Endothelial cell of umbilical vein (primary cell): ENCODE measurements around the gene CXCL10.

ENCODE experiments used
- EZH2 ChIP-seq: IDR thresholded peaks from 2 replicates; pipeline ENCODE4 v1.6.1; 2012; ENCODE audit warnings: borderline replicate concordance, low read depth, mild to moderate bottlenecking, moderate library complexity, low read length, inconsistent platforms; ENCODE audit not compliant: severe bottlenecking
- FOS ChIP-seq: IDR thresholded peaks from 2 replicates; pipeline ENCODE4 v1.6.1; 2011; ENCODE audit warnings: mild to moderate bottlenecking, low read length, moderate library complexity, borderline replicate concordance; ENCODE audit not compliant: insufficient read depth
- GATA2 ChIP-seq: IDR thresholded peaks from 2 replicates; pipeline ENCODE4 v1.7.0; 2011; ENCODE audit warnings: low read depth, mild to moderate bottlenecking, moderate library complexity, mixed read lengths, low read length; ENCODE audit not compliant: insufficient read length, insufficient read depth
- JUN ChIP-seq: IDR thresholded peaks from 2 replicates; pipeline ENCODE4 v1.6.1; 2011; ENCODE audit warnings: borderline replicate concordance, low read depth; ENCODE audit not compliant: insufficient read length, insufficient read depth
- MYC ChIP-seq: IDR thresholded peaks from one replicate; pipeline ENCODE4 v1.6.1; 2011; ENCODE audit warnings: mild to moderate bottlenecking, low read depth, low read length
- POLR2A ChIP-seq: IDR thresholded peaks from 2 replicates; pipeline ENCODE4 v1.6.1; 2012; ENCODE audit warnings: low read depth, mild to moderate bottlenecking, control low read depth, low read length
- POLR2AphosphoS5 ChIP-seq: IDR thresholded peaks from 2 replicates; pipeline ENCODE4 v1.6.1; 2012; ENCODE audit warnings: low read depth, mild to moderate bottlenecking, control low read depth, low read length, moderate library complexity; ENCODE audit not compliant: insufficient read depth
- TF ChIP-seq, protein P1 (sequence below), 2 donors: IDR thresholded peaks; 1 replicate in 1 of 2; 2 replicates in 1 of 2; pipeline ENCODE4 v1.5.1; 2011; ENCODE audit warnings: low read length in 2 of 2, mild to moderate bottlenecking in 2 of 2, moderate library complexity in 2 of 2, control low read depth in 1 of 2, inconsistent platforms in 1 of 2, low read depth in 1 of 2; ENCODE audit not compliant: insufficient read depth in 1 of 2; ENCODE audit errors: extremely low read depth in 1 of 2
- TF ChIP-seq, protein P2 (sequence below): IDR thresholded peaks from 2 replicates; pipeline ENCODE4 v1.6.1; 2011; ENCODE audit not compliant: insufficient read depth, insufficient read length

DNA sequence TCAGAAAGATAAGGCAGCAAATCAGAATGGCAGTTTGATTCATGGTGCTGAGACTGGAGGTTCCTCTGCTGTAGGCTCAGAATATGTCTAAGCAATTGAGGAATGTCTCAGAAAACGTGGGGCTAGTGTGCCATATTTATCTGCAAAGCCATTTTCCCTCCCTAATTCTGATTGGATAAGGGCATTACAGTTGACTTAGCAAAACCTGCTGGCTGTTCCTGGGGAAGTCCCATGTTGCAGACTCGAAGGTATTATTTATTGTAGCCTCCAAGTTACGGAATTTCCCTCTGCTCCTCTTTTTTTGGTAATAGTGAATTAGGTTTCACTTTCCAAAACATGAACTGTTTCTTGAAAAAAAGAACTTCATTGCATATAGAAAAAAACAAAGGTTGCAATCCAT lies at the start of gene CXCL10:
- TF ChIP-seq, protein P1, sequence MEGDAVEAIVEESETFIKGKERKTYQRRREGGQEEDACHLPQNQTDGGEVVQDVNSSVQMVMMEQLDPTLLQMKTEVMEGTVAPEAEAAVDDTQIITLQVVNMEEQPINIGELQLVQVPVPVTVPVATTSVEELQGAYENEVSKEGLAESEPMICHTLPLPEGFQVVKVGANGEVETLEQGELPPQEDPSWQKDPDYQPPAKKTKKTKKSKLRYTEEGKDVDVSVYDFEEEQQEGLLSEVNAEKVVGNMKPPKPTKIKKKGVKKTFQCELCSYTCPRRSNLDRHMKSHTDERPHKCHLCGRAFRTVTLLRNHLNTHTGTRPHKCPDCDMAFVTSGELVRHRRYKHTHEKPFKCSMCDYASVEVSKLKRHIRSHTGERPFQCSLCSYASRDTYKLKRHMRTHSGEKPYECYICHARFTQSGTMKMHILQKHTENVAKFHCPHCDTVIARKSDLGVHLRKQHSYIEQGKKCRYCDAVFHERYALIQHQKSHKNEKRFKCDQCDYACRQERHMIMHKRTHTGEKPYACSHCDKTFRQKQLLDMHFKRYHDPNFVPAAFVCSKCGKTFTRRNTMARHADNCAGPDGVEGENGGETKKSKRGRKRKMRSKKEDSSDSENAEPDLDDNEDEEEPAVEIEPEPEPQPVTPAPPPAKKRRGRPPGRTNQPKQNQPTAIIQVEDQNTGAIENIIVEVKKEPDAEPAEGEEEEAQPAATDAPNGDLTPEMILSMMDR (IDR thresholded peaks at IDR 0.05; ENCODE audit: extremely low read depth in 1 of 2, insufficient read depth in 1 of 2, low read depth in 1 of 2, low read length in 2 of 2): no peak
- no peak for TF ChIP-seq JUN
- TF ChIP-seq EZH2: no peak
- TF ChIP-seq POLR2A: no peak
- TF ChIP-seq, protein P2, sequence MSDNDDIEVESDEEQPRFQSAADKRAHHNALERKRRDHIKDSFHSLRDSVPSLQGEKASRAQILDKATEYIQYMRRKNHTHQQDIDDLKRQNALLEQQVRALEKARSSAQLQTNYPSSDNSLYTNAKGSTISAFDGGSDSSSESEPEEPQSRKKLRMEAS: no peak
- TF ChIP-seq GATA2: no peak
- no peak for TF ChIP-seq POLR2AphosphoS5
- TF ChIP-seq MYC: no peak
- no peak for TF ChIP-seq FOS
